Activated CD4-positive, alpha-beta memory T cell treated with anti-CD3 and anti-CD28 coated beads for 36 hours (primary cell): Measurements from ENCODE around the gene C1QTNF5. TPM values are rescaled to one million over a fixed set of nuclear protein-coding genes. Genes with fewer than 3 reads are reported as not detected.
A peak's percentile ranks its signal among the peaks of the same experiment; 100 is the strongest.

Experiments
- CTCF ChIA-PET: fragments of 350-600 bp; sonication (Branson Sonifier 250); formaldehyde crosslinking; loops from one replicate; lab custom pipeline; 2021; ENCODE audit warnings: antibody characterized with exemption, inconsistent platforms; lab: Charles Lee
- POLR2A ChIA-PET: fragments of 350-600 bp; sonication (Branson Sonifier 250); formaldehyde crosslinking; loops from one replicate; lab custom pipeline; 2021; ENCODE audit warnings: antibody characterized with exemption; lab: Charles Lee
- DNase-seq: peaks from one replicate; pipeline ENCODE4 v3.0.0-alpha.2; 2020
- H3K27ac Mint-ChIP-seq: one replicate; pipeline ENCODE4 v1.8.0; 2021; ENCODE audit warnings: mixed read lengths
- H3K27me3 Mint-ChIP-seq: one replicate; pipeline ENCODE4 v1.8.0; 2021; ENCODE audit warnings: mixed read lengths
- H3K36me3 Mint-ChIP-seq: one replicate; pipeline ENCODE4 v1.8.0; 2021; ENCODE audit warnings: mixed read lengths
- H3K4me1 Mint-ChIP-seq: one replicate; pipeline ENCODE4 v1.8.0; 2021; ENCODE audit warnings: low read depth, mixed read lengths
- H3K4me3 Mint-ChIP-seq: one replicate; pipeline ENCODE4 v1.8.0; 2021; ENCODE audit warnings: mild to moderate bottlenecking, mixed read lengths
- H3K9me3 Mint-ChIP-seq: one replicate; pipeline ENCODE4 v1.8.0; 2021; ENCODE audit warnings: mixed read lengths
- intact Hi-C: fragments of 100-400 bp; cut with micrococcal nuclease; formaldehyde crosslinking; loops from one replicate; pipeline ENCODE4 v1.15.1; 2023
- total RNA-seq, 2 experiments: library from RNA; stranded (reverse); gene quantifications; one replicate each; pipeline ENCODE4 v1.2.3, GENCODE V29; 2021

Gene C1QTNF5
- total RNA-seq, 2 experiments from 2014 or later, result not detected

GRCh38 chr11:119371067-119371601, 30.5 kb upstream of the C1QTNF5 start:
- Mint-ChIP-seq H3K4me1 (peaks cover 8% of the 10 kb centered on the region), H3K4me3 (no peak overlapping the region), H3K36me3 (no peaks in the 10 kb centered on the region), H3K9me3 (no peaks in the 10 kb centered on the region), H3K27me3 (peaks cover 23% of the 10 kb centered on the region), H3K27ac (no peak overlapping the region)
- intact Hi-C loops, result no loop called here
- CTCF ChIA-PET, result interaction anchor here (1.4 to 9.3 kb wide), 6 partner anchors 10 to 103 kb away, joined by 4 to 55 read pairs (median 9); partner anchors contain the start of gene USP2
- POLR2A ChIA-PET, result no interaction called here
- no peak for DNase-seq

- no peaks in the 10 kb centered on the region for H3K9me3 Mint-ChIP-seq
- peak; percentile 31 for DNase-seq
- no peak overlapping the region for H3K27ac Mint-ChIP-seq
- peaks cover 8% of the 10 kb centered on the region for H3K4me1 Mint-ChIP-seq
- H3K27me3 Mint-ChIP-seq, result peaks cover 24% of the 10 kb centered on the region
- ChIA-PET CTCF (interaction anchor here (1.4 to 9.3 kb wide), 6 partner anchors 9 to 104 kb away, joined by 4 to 55 read pairs (median 9); partner anchors contain the start of gene USP2), POLR2A (no interaction called here)
- H3K4me3 Mint-ChIP-seq, result no peak overlapping the region
- H3K36me3 Mint-ChIP-seq, result no peaks in the 10 kb centered on the region
- intact Hi-C loops, result no loop called here
Observed at GRCh38 chr11:119370486-119371046, 29.9 kb upstream of the C1QTNF5 start.

DNA sequence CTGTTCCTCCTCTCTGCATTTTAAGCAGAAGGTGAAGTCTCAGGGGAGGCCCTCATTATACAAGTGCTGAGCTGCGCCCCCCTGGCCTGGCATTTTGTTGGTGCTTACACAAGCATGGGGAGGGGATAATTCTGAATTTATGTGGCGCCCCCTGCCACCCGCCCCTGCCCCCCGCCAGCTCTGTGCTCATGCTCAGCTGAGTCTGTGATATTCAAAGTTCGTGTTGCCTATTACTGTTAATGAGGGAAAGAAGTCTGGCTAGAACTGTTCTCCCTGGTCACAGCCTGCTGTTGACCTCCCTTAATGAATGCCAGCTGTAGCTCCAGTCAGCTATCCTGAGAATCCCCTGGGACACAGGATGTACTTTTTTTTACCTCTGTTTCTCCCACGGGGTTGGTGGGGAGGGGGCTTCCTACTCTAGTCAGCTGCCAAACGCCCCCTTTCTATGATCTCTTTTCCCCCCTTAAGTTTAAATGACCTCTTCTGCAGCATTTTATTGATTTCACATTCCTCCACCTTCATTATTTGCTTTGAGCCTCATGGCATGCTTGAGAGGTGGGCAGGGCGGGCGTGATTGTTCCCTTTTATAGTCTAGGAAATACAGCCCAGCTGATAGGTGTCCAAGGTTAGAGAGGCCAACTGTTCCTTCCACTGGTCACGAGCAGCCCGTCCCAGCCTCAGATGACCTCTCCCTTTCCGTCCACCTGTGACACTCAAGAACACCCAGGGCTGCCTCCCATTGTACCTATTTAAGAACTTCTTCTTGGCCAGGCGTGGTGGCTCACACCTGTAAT, 28.6 kb upstream of the C1QTNF5 start:
- ChIA-PET CTCF (interaction anchor here (1.1 to 9.3 kb wide), 6 partner anchors 8 to 106 kb away, joined by 5 to 55 read pairs (median 8); partner anchors contain the start of gene USP2), POLR2A (no interaction called here)
- no peak overlapping the region for H3K27ac Mint-ChIP-seq
- H3K9me3 Mint-ChIP-seq, result no peaks in the 10 kb centered on the region
- DNase-seq, result no peak
- H3K4me3 Mint-ChIP-seq, result no peak overlapping the region
- no peaks in the 10 kb centered on the region for H3K36me3 Mint-ChIP-seq
- peaks cover 13% of the 10 kb centered on the region for H3K4me1 Mint-ChIP-seq
- intact Hi-C loops, result no loop called here
- peaks cover 37% of the 10 kb centered on the region for H3K27me3 Mint-ChIP-seq

DNA sequence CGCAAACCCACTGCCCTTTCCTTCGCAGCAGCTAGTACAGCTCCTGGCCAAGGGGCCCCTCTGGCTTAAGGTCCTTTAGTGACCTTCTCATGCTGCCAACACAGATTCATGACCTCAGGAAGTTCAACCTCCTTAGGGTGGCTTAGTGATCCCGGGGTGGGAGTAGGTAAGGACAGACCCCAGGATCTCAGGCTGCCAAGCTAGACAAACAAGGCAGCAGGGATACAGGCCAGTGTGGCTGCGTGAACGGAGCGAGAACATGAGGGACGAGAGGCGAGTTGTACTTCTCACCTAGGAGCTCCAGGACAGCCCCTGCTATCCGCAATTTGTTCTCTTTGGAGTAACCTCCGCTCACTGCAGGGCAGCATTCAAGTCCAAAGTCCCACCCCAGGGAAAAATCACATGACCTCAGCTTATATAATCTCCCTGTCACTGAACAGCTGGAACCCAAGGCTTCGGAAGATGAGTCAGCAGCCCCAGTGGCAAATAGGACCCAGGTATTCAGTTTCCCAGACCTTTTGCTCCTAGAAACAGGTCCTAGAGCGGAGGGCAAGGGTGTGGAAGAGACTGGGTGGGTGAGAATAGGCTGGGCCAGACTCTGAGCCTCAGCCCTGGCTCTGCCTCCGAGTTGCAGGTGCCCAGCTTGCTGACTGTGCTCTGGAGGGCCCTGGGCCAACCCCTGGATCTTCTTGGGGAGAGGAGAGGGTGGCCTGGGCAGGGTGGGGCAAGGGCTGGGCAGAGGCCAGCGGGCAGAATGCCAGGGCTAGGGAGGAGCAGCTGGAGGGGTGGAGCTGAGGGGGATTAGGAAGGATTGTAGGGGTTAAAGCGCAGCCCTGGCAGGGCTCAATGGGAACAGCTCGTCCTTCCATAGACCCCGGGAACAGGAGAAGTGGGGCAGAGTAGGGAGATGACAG, 27.7 kb upstream of the C1QTNF5 start:
- Mint-ChIP-seq H3K9me3 (no peaks in the 10 kb centered on the region), H3K27me3 (peaks cover 38% of the 10 kb centered on the region), H3K4me3 (no peak overlapping the region), H3K4me1 (peaks cover 7% of the 10 kb centered on the region), H3K27ac (no peak overlapping the region), H3K36me3 (no peaks in the 10 kb centered on the region)
- intact Hi-C loops, result no loop called here
- ChIA-PET POLR2A (interaction anchor here (0.6 kb wide), 1 partner anchor 12 kb away, joined by 3 read pairs; no protein-coding TSS in a partner anchor), CTCF (interaction anchor here (1.0 to 9.3 kb wide), 7 partner anchors 9 to 107 kb away, joined by 3 to 55 read pairs (median 6); partner anchors contain the start of gene USP2)
- no peak for DNase-seq

GRCh38 chr11:119367661-119368120, 27.0 kb upstream of the C1QTNF5 start:
- CTCF ChIA-PET, result interaction anchor here (1.0 to 9.3 kb wide), 6 partner anchors 10 to 107 kb away, joined by 3 to 55 read pairs (median 7); partner anchors contain the start of gene USP2
- Mint-ChIP-seq H3K36me3 (no peaks in the 10 kb centered on the region), H3K27ac (no peak overlapping the region), H3K4me1 (peaks cover 9% of the 10 kb centered on the region), H3K9me3 (no peaks in the 10 kb centered on the region), H3K27me3 (peaks cover 41% of the 10 kb centered on the region), H3K4me3 (no peak overlapping the region)
- POLR2A ChIA-PET, result interaction anchor here (0.6 kb wide), 1 partner anchor 12 kb away, joined by 3 read pairs; no protein-coding TSS in a partner anchor
- intact Hi-C loops, result no loop called here
- no peak for DNase-seq

DNA sequence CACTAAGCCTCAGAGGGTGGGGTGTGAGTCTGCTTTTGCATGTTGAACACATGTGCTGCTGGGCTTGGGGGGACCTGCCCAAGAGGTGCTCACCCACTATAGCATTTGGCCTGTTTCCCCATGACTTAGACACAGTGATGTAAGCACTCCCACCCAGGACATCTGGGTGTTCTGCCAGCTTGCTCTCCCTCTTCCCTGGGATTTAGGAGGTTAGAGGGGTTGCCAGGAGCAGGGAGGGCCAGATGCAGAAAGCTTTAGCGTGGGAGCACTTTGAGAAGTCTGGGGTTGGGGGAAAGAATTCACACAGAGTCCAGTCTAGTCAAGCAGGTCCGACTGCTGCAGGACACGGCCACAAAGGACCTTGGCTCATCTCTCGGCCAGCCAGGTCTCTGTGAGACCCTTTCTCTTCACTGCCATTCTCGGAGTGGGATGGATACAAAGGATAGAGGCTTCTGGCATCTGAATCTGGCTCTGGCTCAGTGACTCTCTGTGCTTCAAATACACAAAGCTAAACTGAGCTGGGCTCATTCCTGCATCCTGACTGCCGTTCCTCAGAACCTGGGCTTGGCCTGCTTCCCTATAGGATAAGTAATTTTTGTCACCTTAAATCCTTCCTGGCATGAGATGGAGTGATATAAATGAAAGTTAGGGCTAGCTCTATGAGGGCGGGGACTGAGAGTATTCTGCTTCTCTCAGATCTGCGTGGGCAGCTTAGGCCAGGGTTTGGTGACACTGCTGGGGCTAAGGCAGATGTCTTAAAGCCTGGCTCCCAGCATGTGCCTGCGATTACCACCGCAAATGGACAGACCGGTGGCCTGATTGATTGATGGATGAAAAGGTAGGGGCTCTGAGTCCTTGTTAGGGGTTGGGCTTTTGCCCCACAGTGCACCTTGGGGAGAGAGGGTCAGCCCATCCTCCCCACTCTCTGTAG, 26.3 kb upstream of the C1QTNF5 start:
- Mint-ChIP-seq H3K27ac (no peak overlapping the region), H3K4me1 (peaks cover 16% of the 10 kb centered on the region), H3K9me3 (no peaks in the 10 kb centered on the region), H3K4me3 (no peak overlapping the region), H3K36me3 (no peaks in the 10 kb centered on the region), H3K27me3 (peaks cover 48% of the 10 kb centered on the region)
- ChIA-PET CTCF (interaction anchor here (1.0 to 9.3 kb wide), 5 partner anchors 11 to 43 kb away, joined by 3 to 55 read pairs (median 6); partner anchors contain the start of gene USP2), POLR2A (no interaction called here)
- intact Hi-C loops, result no loop called here
- no peak for DNase-seq

GRCh38 chr11:119365071-119365591, 24.4 kb upstream of the C1QTNF5 start:
- Mint-ChIP-seq H3K4me1 (peaks cover 29% of the 10 kb centered on the region), H3K27ac (no peak overlapping the region), H3K36me3 (no peaks in the 10 kb centered on the region), H3K9me3 (no peaks in the 10 kb centered on the region), H3K27me3 (peaks cover 48% of the 10 kb centered on the region), H3K4me3 (no peak overlapping the region)
- ChIA-PET POLR2A (no interaction called here), CTCF (interaction anchor here (0.8 to 1.7 kb wide), 3 partner anchors 9 to 27 kb away, joined by 3 to 19 read pairs (median 9); partner anchors contain the start of gene USP2)
- intact Hi-C loops, result no loop called here
- no peak for DNase-seq

- peaks cover 48% of the 10 kb centered on the region for H3K27me3 Mint-ChIP-seq
- no peaks in the 10 kb centered on the region for H3K9me3 Mint-ChIP-seq
- H3K4me3 Mint-ChIP-seq, result no peak overlapping the region
- DNase-seq, result peak; percentile 64
- no peaks in the 10 kb centered on the region for H3K36me3 Mint-ChIP-seq
- intact Hi-C loops, result loop anchor here (5.0 kb wide), 1 partner anchor 42 kb away; no protein-coding TSS in a partner anchor
- H3K4me1 Mint-ChIP-seq, result peaks cover 34% of the 10 kb centered on the region
- POLR2A ChIA-PET, result interaction anchor here (0.7 kb wide), 1 partner anchor 10 kb away, joined by 3 read pairs; no protein-coding TSS in a partner anchor
- H3K27ac Mint-ChIP-seq, result no peak overlapping the region
- CTCF ChIA-PET, result interaction anchor here (1.2 to 1.7 kb wide), 3 partner anchors 8 to 17 kb away, joined by 4 to 19 read pairs (median 9); partner anchors contain the start of gene USP2
Observed at GRCh38 chr11:119363851-119364590, 23.3 kb upstream of the C1QTNF5 start.

DNA sequence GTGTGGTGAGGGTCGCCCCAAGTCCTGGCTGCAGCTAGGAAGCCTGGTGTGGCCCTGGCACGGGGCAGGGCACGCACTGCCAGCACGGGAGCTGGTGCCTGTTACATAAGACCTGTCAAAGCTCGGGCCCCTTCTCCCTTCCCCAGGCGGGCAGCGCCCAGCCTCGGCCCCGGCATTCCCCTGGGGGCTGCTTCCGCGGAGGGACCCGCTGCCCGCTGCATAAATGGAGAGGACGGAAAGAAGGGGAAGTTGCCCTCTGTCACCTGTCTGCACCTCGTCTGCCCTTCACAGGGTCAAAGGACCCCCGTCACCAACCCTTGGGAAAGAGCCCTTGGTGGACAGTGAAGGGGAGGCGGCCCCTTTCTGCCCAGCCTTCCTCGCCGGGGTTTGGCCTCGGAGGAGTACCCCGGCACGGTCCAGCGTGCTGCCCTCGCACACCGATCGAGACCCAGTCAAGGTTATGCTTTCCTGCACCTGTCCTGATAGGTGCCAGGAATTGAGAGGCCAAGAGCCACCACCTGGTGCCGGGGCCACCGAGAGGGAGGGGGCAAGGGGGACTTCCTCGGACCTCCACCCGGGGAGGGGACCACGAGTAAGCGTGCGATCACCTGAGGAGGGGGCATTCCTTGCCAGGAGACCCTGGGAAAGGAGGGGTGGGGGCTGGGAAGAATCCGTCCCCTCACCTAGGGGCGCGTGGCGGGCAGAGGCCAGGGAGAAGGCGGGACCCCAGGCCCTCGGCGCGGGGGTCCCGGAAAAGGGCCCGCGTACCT, 22.6 kb upstream of the C1QTNF5 start:
- DNase-seq, result no peak
- Mint-ChIP-seq H3K9me3 (no peaks in the 10 kb centered on the region), H3K36me3 (no peaks in the 10 kb centered on the region), H3K27me3 (peaks cover 50% of the 10 kb centered on the region), H3K27ac (no peak overlapping the region), H3K4me1 (peaks cover 34% of the 10 kb centered on the region), H3K4me3 (no peak overlapping the region)
- POLR2A ChIA-PET, result no interaction called here
- CTCF ChIA-PET, result interaction anchor here (0.8 to 3.4 kb wide), 7 partner anchors 11 to 117 kb away, joined by 3 to 34 read pairs (median 9); partner anchors contain the start of gene USP2
- intact Hi-C loops, result loop anchor here (5.0 kb wide), 1 partner anchor 41 kb away; no protein-coding TSS in a partner anchor
